Common myeloid progenitor, CD34-positive (primary cell): Measurements from ENCODE around the gene GUCA2A.

Experiments
- CTCF ChIA-PET: fragments of 350-600 bp; sonication (Branson Sonifier 250); formaldehyde crosslinking; loops from one replicate; lab custom pipeline; 2021; ENCODE audit warnings: antibody characterized with exemption; lab: Charles Lee
- POLR2A ChIA-PET: fragments of 350-600 bp; sonication (Branson Sonifier 250); formaldehyde crosslinking; loops from one replicate; lab custom pipeline; 2021; ENCODE audit warnings: antibody characterized with exemption; lab: Charles Lee
- DNase-seq, 3 donors: peaks; one replicate each; pipeline versions ENCODE4 v3.0.0 to v3.0.0-alpha.2; 2013
- H3K27ac ChIP-seq, 2 experiments: 1 replicate in 1 of 2; 2 replicates in 1 of 2; pipeline ENCODE4 v1.7.0; 2013; ENCODE audit warnings: inconsistent platforms in 2 of 2, low read length in 2 of 2, mild to moderate bottlenecking in 2 of 2, low read depth in 1 of 2, moderate library complexity in 1 of 2; ENCODE audit not compliant: severe bottlenecking in 2 of 2, insufficient read depth in 1 of 2, poor library complexity in 1 of 2
- H3K27me3 ChIP-seq, 5 experiments: replicated peaks in 2 of 5; 1 replicate in 3 of 5; 2 replicates in 2 of 5; pipeline versions ENCODE4 v1.6.1 to v1.7.0; 2013; ENCODE audit warnings: low read length in 4 of 5, mild to moderate bottlenecking in 2 of 5, moderate library complexity in 2 of 5, inconsistent platforms in 1 of 5; ENCODE audit not compliant: insufficient read depth in 5 of 5, control insufficient read depth in 4 of 5
- H3K36me3 ChIP-seq, 4 experiments: 1 replicate in 2 of 4; 2 replicates in 2 of 4; pipeline versions ENCODE4 v1.6.1 to v1.7.0; 2013; ENCODE audit warnings: low read length in 3 of 4, control low read depth in 1 of 4, mild to moderate bottlenecking in 1 of 4; ENCODE audit not compliant: control insufficient read depth in 4 of 4, insufficient read depth in 4 of 4
- H3K4me1 ChIP-seq, 4 experiments: 1 replicate in 3 of 4; 2 replicates in 1 of 4; pipeline versions ENCODE4 v1.6.1 to v1.7.1; 2013; ENCODE audit warnings: low read length in 3 of 4, mild to moderate bottlenecking in 3 of 4, control low read depth in 1 of 4, inconsistent platforms in 1 of 4, moderate library complexity in 1 of 4; ENCODE audit not compliant: control insufficient read depth in 4 of 4, insufficient read depth in 4 of 4; ENCODE audit errors: control extremely low read depth in 1 of 4
- H3K4me3 ChIP-seq, 7 experiments: 1 replicate in 4 of 7; 2 replicates in 3 of 7; pipeline versions ENCODE4 v1.5.1 to v1.7.0; 2013; ENCODE audit warnings: mild to moderate bottlenecking in 7 of 7, low read length in 6 of 7, moderate library complexity in 6 of 7, inconsistent platforms in 2 of 7, low read depth in 2 of 7, control low read depth in 1 of 7; ENCODE audit not compliant: insufficient read depth in 4 of 7, control insufficient read depth in 1 of 7; ENCODE audit errors: extremely low read depth in 1 of 7
- H3K9me3 ChIP-seq, 5 experiments: 1 replicate in 4 of 5; 2 replicates in 1 of 5; pipeline versions ENCODE4 v1.6.1 to v1.7.1; 2013; ENCODE audit warnings: low read length in 4 of 5, mild to moderate bottlenecking in 2 of 5, inconsistent platforms in 1 of 5, low read depth in 1 of 5, moderate library complexity in 1 of 5; ENCODE audit not compliant: control insufficient read depth in 4 of 5, insufficient read depth in 2 of 5; ENCODE audit errors: control extremely low read depth in 1 of 5
- WGBS: methylation state at CpG from one replicate; pipeline ENCODE4 v1.1.5; 2013; ENCODE audit not compliant: insufficient coverage; 5-methylcytosine and 5-hydroxymethylcytosine counted together

GUCA2A gene

DNA sequence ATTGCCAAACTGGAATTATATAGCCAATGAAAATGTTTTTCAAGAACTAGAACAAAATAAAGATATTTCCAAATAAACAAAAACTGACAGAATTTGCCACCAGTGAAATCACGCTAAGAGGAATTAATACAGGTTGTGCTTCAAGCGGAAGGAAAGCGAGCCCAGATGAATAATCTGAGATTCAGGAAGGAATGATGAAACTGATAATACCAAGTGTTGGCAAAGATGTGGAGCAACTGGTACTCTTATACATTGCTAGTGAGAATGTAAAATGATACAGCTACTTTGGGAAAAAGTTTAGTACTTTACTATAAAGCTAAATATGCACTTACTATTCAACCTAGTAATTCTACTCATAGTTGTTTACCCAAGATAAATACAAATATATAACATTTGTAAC lies 42.1 kb downstream of the GUCA2A start:
- DNase-seq: no peak
- H3K27me3 ChIP-seq: peaks cover 0 to 2% (median 0%) of the 10 kb centered on the region in 5 experiments
- CTCF ChIA-PET: interaction anchor here (1.0 kb wide), 1 partner anchor 15 kb away, joined by 3 read pairs; no protein-coding TSS in a partner anchor
- no peaks in the 10 kb centered on the region for H3K36me3 ChIP-seq
- peaks cover 0 to 5% (median 0%) of the 10 kb centered on the region in 4 experiments for H3K4me1 ChIP-seq
- no peak overlapping the region for H3K4me3 ChIP-seq
- WGBS: 91% methylated on average over 3 of the region's 3 CpGs
- peaks cover 0 to 2% (median 0%) of the 10 kb centered on the region in 5 experiments for H3K9me3 ChIP-seq
- H3K27ac ChIP-seq: no peak overlapping the region
- POLR2A ChIA-PET: no interaction called here

DNA sequence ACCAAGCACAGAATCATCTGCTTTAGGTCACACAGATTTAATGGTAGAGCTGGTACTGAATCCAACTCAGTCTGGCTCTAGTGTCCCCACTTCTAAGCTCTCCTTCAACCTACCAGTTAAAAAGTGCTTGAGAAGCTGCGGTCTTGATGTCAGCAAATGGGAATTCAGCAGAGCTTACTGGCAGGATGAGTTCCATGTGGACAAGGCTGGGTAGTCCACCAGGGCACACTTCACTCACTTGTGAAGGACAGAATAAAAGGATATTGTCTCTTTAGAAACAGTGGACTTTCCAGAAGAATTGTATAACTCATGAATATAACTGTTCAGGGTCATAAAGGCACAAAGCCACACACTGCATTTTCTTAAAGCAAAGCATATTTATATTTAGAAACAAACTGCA lies 46.4 kb downstream of the GUCA2A start:
- POLR2A ChIA-PET: no interaction called here
- peaks cover 0 to 2% (median 0%) of the 10 kb centered on the region in 5 experiments for H3K9me3 ChIP-seq
- 100% methylated on average over 1 of the region's 1 CpG for WGBS
- H3K27me3 ChIP-seq: no peaks in the 10 kb centered on the region
- H3K27ac ChIP-seq: no peak overlapping the region
- DNase-seq: no peak
- no peaks in the 10 kb centered on the region for H3K36me3 ChIP-seq
- H3K4me1 ChIP-seq: no peaks in the 10 kb centered on the region
- no peak overlapping the region for H3K4me3 ChIP-seq
- CTCF ChIA-PET: interaction anchor here (1.5 to 2.1 kb wide), 2 partner anchors 11 to 19 kb away, joined by 3 to 5 read pairs; no protein-coding TSS in a partner anchor

DNA sequence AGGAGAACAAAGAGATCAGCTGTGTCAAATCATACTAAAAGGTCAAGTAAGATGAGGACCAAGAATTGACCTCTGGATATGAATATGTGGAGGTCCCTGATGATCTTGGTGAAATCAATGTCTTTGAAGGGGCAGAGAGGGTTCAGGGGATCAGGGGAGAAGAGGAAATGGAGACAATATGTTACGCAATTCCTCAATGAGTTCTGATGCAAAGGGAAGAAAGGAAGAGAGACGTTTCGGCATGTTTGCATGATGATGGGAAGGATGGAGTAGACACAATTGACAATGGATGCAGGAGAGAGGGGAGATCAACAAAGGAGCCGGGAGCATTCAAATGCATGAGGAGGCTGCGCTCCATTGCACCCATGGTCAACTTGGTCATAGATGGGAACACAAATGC lies 47.3 kb downstream of the GUCA2A start:
- no peak for DNase-seq
- Histone ChIP-seq H3K27ac (no peak overlapping the region), H3K9me3 (no peaks in the 10 kb centered on the region), H3K4me3 (no peak overlapping the region), H3K4me1 (no peaks in the 10 kb centered on the region), H3K27me3 (no peaks in the 10 kb centered on the region), H3K36me3 (no peaks in the 10 kb centered on the region)
- CTCF ChIA-PET: interaction anchor here (1.5 to 2.1 kb wide), 2 partner anchors 12 to 18 kb away, joined by 3 to 5 read pairs; no protein-coding TSS in a partner anchor
- 97% methylated on average over 5 of the region's 5 CpGs for WGBS
- POLR2A ChIA-PET: no interaction called here

DNA sequence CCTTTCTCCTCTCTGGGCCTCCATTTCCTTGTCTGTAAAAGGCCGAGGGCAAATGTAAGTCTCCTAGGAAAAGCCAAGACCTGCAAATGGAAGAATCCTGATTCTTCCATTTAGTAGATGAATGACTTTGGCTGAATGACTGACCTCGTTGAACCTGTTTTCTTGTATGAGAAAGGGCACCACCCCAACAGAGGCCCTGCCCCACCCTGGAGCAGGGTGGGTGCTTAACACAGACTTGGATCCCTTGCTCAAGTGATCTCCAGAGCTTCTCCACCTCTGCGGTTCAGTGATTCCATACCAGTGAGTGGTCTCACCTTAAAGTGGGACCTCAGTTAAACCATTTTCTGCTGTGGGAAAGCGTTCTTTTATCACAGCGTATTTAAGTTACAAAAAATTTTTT lies 50.3 kb downstream of the GUCA2A start:
- Histone ChIP-seq H3K4me1 (no peaks in the 10 kb centered on the region), H3K9me3 (no peaks in the 10 kb centered on the region), H3K27me3 (no peaks in the 10 kb centered on the region), H3K4me3 (no peak overlapping the region), H3K36me3 (no peaks in the 10 kb centered on the region), H3K27ac (no peak overlapping the region)
- WGBS: 98% methylated on average over 4 of the region's 5 CpGs
- POLR2A ChIA-PET: interaction anchor here (0.6 kb wide), 1 partner anchor 1739 kb away, joined by 3 read pairs; no protein-coding TSS in a partner anchor
- CTCF ChIA-PET: no interaction called here
- no peak for DNase-seq
